Keratinocyte (primary cell): ENCODE measurements around the gene AGAP1.
"Not testable (repeated sequence)": the region's sequence is repeated elsewhere in the genome, so short reads cannot be mapped to it uniquely, and the experiment has no call there.

Source experiments
- EZH2 ChIP-seq: IDR thresholded peaks from one replicate; pipeline ENCODE4 v1.6.1; 2012; ENCODE audit warnings: inconsistent platforms, mild to moderate bottlenecking, low read length, moderate library complexity
- TF ChIP-seq, protein P1 (sequence below), 3 experiments: IDR thresholded peaks in 1 of 3; conservative IDR thresholded peaks in 1 of 3; optimal IDR thresholded peaks in 1 of 3; 2 replicates in 2 of 3; 3 replicates in 1 of 3; pipeline versions ENCODE3 to v1.5.1; 2011; ENCODE audit warnings: low read length in 3 of 3, mild to moderate bottlenecking in 3 of 3, moderate library complexity in 2 of 3, control low read depth in 1 of 3, inconsistent platforms in 1 of 3; ENCODE audit not compliant: insufficient read depth in 2 of 3; ENCODE audit errors: extremely low read depth in 1 of 3

DNA sequence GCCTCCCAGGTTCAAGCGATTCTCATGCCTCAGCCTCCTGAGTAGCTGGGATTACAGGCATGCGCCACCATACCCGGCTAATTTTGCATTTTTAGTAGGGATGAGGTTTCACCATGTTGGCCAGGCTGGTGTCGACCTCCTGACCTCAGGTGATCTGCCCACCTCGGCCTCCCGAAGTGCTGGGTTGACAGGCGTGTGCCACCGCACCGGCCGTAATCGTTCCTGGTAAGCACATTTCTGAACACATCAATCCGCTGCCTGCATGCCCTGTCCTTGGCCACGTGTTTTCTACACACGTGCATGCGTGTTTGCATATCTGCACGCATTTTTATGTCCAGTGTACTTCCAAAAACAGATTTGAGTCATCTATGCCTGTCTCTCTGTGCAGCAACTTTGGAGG, 597.0 kb downstream of the AGAP1 start:
- TF ChIP-seq, protein P1, sequence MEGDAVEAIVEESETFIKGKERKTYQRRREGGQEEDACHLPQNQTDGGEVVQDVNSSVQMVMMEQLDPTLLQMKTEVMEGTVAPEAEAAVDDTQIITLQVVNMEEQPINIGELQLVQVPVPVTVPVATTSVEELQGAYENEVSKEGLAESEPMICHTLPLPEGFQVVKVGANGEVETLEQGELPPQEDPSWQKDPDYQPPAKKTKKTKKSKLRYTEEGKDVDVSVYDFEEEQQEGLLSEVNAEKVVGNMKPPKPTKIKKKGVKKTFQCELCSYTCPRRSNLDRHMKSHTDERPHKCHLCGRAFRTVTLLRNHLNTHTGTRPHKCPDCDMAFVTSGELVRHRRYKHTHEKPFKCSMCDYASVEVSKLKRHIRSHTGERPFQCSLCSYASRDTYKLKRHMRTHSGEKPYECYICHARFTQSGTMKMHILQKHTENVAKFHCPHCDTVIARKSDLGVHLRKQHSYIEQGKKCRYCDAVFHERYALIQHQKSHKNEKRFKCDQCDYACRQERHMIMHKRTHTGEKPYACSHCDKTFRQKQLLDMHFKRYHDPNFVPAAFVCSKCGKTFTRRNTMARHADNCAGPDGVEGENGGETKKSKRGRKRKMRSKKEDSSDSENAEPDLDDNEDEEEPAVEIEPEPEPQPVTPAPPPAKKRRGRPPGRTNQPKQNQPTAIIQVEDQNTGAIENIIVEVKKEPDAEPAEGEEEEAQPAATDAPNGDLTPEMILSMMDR (optimal IDR thresholded peaks at IDR 0.05 in 1 of 3, IDR thresholded peaks at IDR 0.05 in 1 of 3, conservative IDR thresholded peaks at IDR 0.05 in 1 of 3; ENCODE audit: extremely low read depth in 1 of 3, insufficient read depth in 2 of 3, low read length in 3 of 3): not testable (repeated sequence)
- TF ChIP-seq EZH2: not testable (repeated sequence)
